GM12878 (cell line): Measurements from ENCODE around the gene CIB2. TPM values are rescaled to one million over a fixed set of nuclear protein-coding genes. Genes with fewer than 3 reads are reported as not detected.

Source experiments
- ATAC-seq: fragments of 200-7000 bp; cut with Tn5 transposase; 3 replicates; pipeline ENCODE4 v1.9.1; 2020; ENCODE audit warnings: mild to moderate bottlenecking, moderate library complexity
- BruUV-seq: library from RNA; stranded (reverse); fragments of 400-500 nt; replicated peaks from 2 replicates; lab custom pipeline; 2021; lab: Mats Ljungman, UMichigan
- CTCF ChIA-PET: fragments of 300-600 bp; sonication (Branson Sonifier 250); formaldehyde crosslinking; extraction: SDS; loops from one replicate; lab custom pipeline; 2021; ENCODE audit warnings: inconsistent platforms; lab: Yijun Ruan, JAX
- POLR2A ChIA-PET: fragments of 350-600 bp; formaldehyde crosslinking; extraction: SDS; loops from one replicate; lab custom pipeline; 2021; ENCODE audit warnings: inconsistent platforms; lab: Charles Lee
- RAD21 ChIA-PET: fragments of 300-600 bp; sonication (Branson Sonifier 250); formaldehyde crosslinking; loops from one replicate; lab custom pipeline; 2023; ENCODE audit warnings: antibody characterized with exemption; ENCODE audit not compliant: unreplicated experiment; lab: Charles Lee
- SMC1A ChIA-PET: fragments of 300-600 bp; sonication (Branson Sonifier 250); formaldehyde crosslinking; loops from one replicate; lab custom pipeline; 2023; ENCODE audit not compliant: unreplicated experiment, uncharacterized antibody; lab: Charles Lee
- DNase-seq: peaks from one replicate; pipeline ENCODE4 v3.0.0-alpha.2; 2011; ENCODE audit warnings: low read depth, low spot score
- FAIRE-seq: peaks from 3 replicates; lab custom pipeline; 2011; peaks lifted over from hg19 to GRCh38; lab: Jason Lieb, UNC
- H2AFZ ChIP-seq: 2 replicates; pipeline ENCODE4 v1.6.0; 2011; ENCODE audit warnings: low read depth, low read length, control low read depth; ENCODE audit not compliant: control insufficient read depth
- H3K27ac ChIP-seq: 2 replicates; pipeline ENCODE4 v1.5.1; 2011; ENCODE audit warnings: control low read depth; ENCODE audit not compliant: control insufficient read depth, insufficient read depth
- H3K27me3 ChIP-seq, 2 experiments: replicated peaks in 1 of 2; 2 replicates each; pipeline versions ENCODE4 v1.6.0 to v1.6.1; 2011; ENCODE audit warnings: low read length in 1 of 2; ENCODE audit not compliant: control insufficient read depth in 2 of 2, insufficient read depth in 2 of 2
- H3K36me3 ChIP-seq, 2 experiments: 2 replicates each; pipeline ENCODE4 v1.5.1; 2011; ENCODE audit warnings: low read length in 1 of 2; ENCODE audit not compliant: control insufficient read depth in 2 of 2, insufficient read depth in 2 of 2
- H3K4me1 ChIP-seq: 2 replicates; pipeline ENCODE4 v1.6.1; 2011; ENCODE audit warnings: mild to moderate bottlenecking, low read length, moderate library complexity, mixed read lengths; ENCODE audit not compliant: control insufficient read depth, insufficient read depth
- H3K4me2 ChIP-seq: 2 replicates; pipeline ENCODE4 v1.6.0; 2011; ENCODE audit warnings: control low read depth; ENCODE audit not compliant: control insufficient read depth, insufficient read depth
- H3K4me3 ChIP-seq: fragments of 200-600 bp; sonication (generic); 2 replicates; pipeline ENCODE4 v1.5.1; 2016
- H3K79me2 ChIP-seq: 2 replicates; pipeline ENCODE4 v1.6.0; 2011; ENCODE audit warnings: low read length; ENCODE audit not compliant: control insufficient read depth, insufficient read depth
- H3K9ac ChIP-seq: 2 replicates; pipeline ENCODE4 v1.8.0; 2011; ENCODE audit warnings: low read length, control low read depth, mixed read lengths; ENCODE audit not compliant: control insufficient read depth, insufficient read depth
- H3K9me3 ChIP-seq: replicated peaks from 3 replicates; pipeline ENCODE4 v1.5.1; 2011; ENCODE audit warnings: mild to moderate bottlenecking, low read length; ENCODE audit not compliant: control insufficient read depth, insufficient read depth
- H4K20me1 ChIP-seq: 2 replicates; pipeline ENCODE4 v1.6.0; 2011; ENCODE audit not compliant: control insufficient read depth, insufficient read depth
- CBFB ChIP-seq: IDR thresholded peaks from 2 replicates; pipeline ENCODE4 v1.6.1; 2016; ENCODE audit warnings: antibody characterized with exemption, low read depth
- CHD4 ChIP-seq: fragments of 200-600 bp; sonication (generic); IDR thresholded peaks from 2 replicates; pipeline ENCODE4 v1.6.1; 2016; ENCODE audit warnings: mild to moderate bottlenecking
- CREM ChIP-seq: IDR thresholded peaks from 2 replicates; pipeline ENCODE4 v1.6.1; 2014; ENCODE audit warnings: antibody characterized with exemption, low read depth
- EZH2 ChIP-seq: IDR thresholded peaks from 2 replicates; pipeline ENCODE4 v1.6.1; 2012; ENCODE audit warnings: low read depth, mild to moderate bottlenecking, control low read depth, inconsistent platforms, low read length, borderline replicate concordance; ENCODE audit not compliant: control insufficient read depth
- JUND ChIP-seq: IDR thresholded peaks from 2 replicates; pipeline ENCODE4 v1.6.1; 2012; ENCODE audit warnings: low read depth, mild to moderate bottlenecking, low read length, improper control_type of control experiment, moderate library complexity
- NBN ChIP-seq: fragments of 450-650 bp; IDR thresholded peaks from 2 replicates; pipeline ENCODE4 v1.6.1; 2016
- NFYA ChIP-seq: IDR thresholded peaks from 2 replicates; pipeline ENCODE4 v1.6.1; 2011; ENCODE audit warnings: low read depth, mild to moderate bottlenecking, low read length, improper control_type of control experiment, borderline replicate concordance
- NR2C2 ChIP-seq: IDR thresholded peaks from 2 replicates; pipeline ENCODE4 v1.6.1; 2011; ENCODE audit warnings: borderline replicate concordance, low read depth; ENCODE audit not compliant: control insufficient read depth, insufficient read length
- RCOR1 ChIP-seq: conservative IDR thresholded peaks from 2 replicates; pipeline ENCODE4 v1.6.1; 2012; ENCODE audit warnings: low read depth, low read length, improper control_type of control experiment
- SRF ChIP-seq, 2 experiments: IDR thresholded peaks; 2 replicates each; pipeline ENCODE4 v1.6.1; 2011; ENCODE audit warnings: low read depth in 2 of 2, low read length in 2 of 2, mild to moderate bottlenecking in 1 of 2, moderate library complexity in 1 of 2
- TARDBP ChIP-seq: IDR thresholded peaks from 2 replicates; pipeline ENCODE4 v1.6.1; 2016; ENCODE audit warnings: borderline replicate concordance
- WGBS: methylation state at CpG from one replicate; pipeline ENCODE4 v1.1.6; 2016; ENCODE audit warnings: low lambda C conversion rate; ENCODE audit not compliant: insufficient replicate concordance, insufficient coverage; ENCODE audit errors: missing lambda C conversion rate; 5-methylcytosine and 5-hydroxymethylcytosine counted together
- in situ Hi-C: fragments of 300-500 bp; cut with MboI; formaldehyde crosslinking; loops from 9 replicates; pipeline ENCODE4 v1.14.3; 2018; ENCODE audit warnings: mixed read lengths
- intact Hi-C: fragments of 100-400 bp; cut with micrococcal nuclease; formaldehyde crosslinking; loops from one replicate; pipeline ENCODE4 v1.14.2; 2022; ENCODE audit not compliant: unreplicated experiment
- polyA plus RNA-seq, 11 experiments: library from polyadenylated mRNA; depleted of rRNA in 4 of 11; unstranded in 6 of 11; stranded (reverse) in 5 of 11; fragments of >200 nt; fragmentation: Nextera tagmentation in 4 of 11; fragmentation: Illumina TruSeq in 1 of 11; extraction: Ambion mirVana in 4 of 11; extraction: Trizol in 1 of 11; gene quantifications; 1 replicate in 1 of 11; 2 replicates in 10 of 11; pipeline versions ENCODE4 v1.2.1 to v1.2.3, GENCODE V29; 2011 to 2016; ENCODE audit warnings: inconsistent platforms in 2 of 11, missing spikeins in 2 of 11, low read depth in 1 of 11
- total RNA-seq, 4 experiments: library from RNA; depleted of rRNA in 3 of 4; stranded (reverse); fragments of >200 nt in 3 of 4; fragmentation: Illumina TruSeq in 1 of 4; extraction: Trizol in 1 of 4; gene quantifications; 2 replicates each; pipeline versions ENCODE4 v1.2.1 to v1.2.3, GENCODE V29; 2013 to 2021
- TF ChIP-seq, protein P1 (sequence below): fragments of 450-650 bp; formaldehyde crosslinking; IDR thresholded peaks from 2 replicates; pipeline ENCODE4 v1.5.0; 2022; ENCODE audit warnings: mild to moderate bottlenecking, missing genetic modification characterization

Gene CIB2
- total and polyA plus RNA-seq, 10 of the 15 experiments (the other 5 are each of a cell fraction or from before 2014, with no cell fraction given), result 0.56 to 12.1 (median 7.1) TPM

DNA sequence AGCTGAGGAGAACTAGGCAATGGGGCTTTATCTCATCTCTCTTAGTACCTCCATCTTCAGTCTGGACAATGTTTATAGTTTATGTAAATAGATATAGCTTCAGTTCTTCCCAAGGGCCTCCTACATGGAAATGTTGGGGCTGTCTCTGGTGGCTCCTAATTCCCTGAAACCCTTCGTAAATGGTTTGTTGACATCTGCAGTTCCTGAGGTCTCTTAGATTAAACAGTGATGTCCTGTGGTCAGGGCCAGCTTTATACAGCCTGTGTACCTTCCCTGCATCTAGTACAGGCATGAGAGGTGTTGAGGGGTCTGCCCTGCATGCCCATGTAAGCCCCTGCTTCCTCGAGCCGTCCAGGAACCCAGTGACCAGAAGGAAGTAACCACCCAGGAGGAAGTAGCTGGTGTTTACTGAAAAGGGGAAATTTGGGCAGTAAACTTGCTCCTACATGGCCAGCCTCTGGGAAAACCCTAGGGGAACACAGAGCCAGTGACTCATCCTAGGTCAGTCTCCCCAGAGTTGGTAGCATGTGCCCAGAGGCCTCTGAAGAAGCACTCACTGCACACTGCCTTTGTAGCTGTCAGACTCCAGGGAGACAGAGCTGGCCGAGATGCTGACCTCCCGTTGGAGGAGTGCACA lies 49.0 kb downstream of the CIB2 start (continued):
- TF ChIP-seq RCOR1 (no peak), JUND (no peak), NBN (no peak), SRF (IDR thresholded peaks at IDR 0.05; ENCODE audit: low read depth in 2 of 2, low read length in 2 of 2) (no peak), CBFB (no peak)

- H3K4me3 ChIP-seq, result no peak overlapping the region
- no peaks in the 10 kb centered on the region for H3K36me3 ChIP-seq
- TF ChIP-seq TARDBP (no peak), CHD4 (no peak), NFYA (no peak), NR2C2 (no peak), CREM (no peak), EZH2 (no peak)
- TF ChIP-seq, protein P1, sequence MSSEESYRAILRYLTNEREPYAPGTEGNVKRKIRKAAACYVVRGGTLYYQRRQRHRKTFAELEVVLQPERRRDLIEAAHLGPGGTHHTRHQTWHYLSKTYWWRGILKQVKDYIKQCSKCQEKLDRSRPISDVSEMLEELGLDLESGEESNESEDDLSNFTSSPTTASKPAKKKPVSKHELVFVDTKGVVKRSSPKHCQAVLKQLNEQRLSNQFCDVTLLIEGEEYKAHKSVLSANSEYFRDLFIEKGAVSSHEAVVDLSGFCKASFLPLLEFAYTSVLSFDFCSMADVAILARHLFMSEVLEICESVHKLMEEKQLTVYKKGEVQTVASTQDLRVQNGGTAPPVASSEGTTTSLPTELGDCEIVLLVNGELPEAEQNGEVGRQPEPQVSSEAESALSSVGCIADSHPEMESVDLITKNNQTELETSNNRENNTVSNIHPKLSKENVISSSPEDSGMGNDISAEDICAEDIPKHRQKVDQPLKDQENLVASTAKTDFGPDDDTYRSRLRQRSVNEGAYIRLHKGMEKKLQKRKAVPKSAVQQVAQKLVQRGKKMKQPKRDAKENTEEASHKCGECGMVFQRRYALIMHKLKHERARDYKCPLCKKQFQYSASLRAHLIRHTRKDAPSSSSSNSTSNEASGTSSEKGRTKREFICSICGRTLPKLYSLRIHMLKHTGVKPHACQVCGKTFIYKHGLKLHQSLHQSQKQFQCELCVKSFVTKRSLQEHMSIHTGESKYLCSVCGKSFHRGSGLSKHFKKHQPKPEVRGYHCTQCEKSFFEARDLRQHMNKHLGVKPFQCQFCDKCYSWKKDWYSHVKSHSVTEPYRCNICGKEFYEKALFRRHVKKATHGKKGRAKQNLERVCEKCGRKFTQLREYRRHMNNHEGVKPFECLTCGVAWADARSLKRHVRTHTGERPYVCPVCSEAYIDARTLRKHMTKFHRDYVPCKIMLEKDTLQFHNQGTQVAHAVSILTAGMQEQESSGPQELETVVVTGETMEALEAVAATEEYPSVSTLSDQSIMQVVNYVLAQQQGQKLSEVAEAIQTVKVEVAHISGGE (CRISPR knock-in tag), result no peak
- no peaks in the 10 kb centered on the region for H3K9me3 ChIP-seq
- WGBS, result 84% methylated on average over 8 of the region's 8 CpGs
- H4K20me1 ChIP-seq, result no peaks in the 10 kb centered on the region
- ATAC-seq (no peak), DNase-seq (no peak), FAIRE-seq (no peak)
- no peak overlapping the region for H3K27ac ChIP-seq
- ChIA-PET CTCF (interaction anchor here (1.1 to 13.4 kb wide), 2 partner anchors 10 to 27 kb away, joined by 4 to 191 read pairs; no protein-coding TSS in a partner anchor), SMC1A (interaction anchor here (0.6 to 1.7 kb wide), 3 partner anchors 10 to 86 kb away, joined by 3 to 5 read pairs (median 3); no protein-coding TSS in a partner anchor), POLR2A (interaction anchor here (1.5 kb wide), 1 partner anchor 14 kb away, joined by 4 read pairs; no protein-coding TSS in a partner anchor), RAD21 (interaction anchor here (1.4 kb wide), 1 partner anchor 11 kb away, joined by 3 read pairs; no protein-coding TSS in a partner anchor)
- H3K27me3 ChIP-seq, result no peaks in the 10 kb centered on the region
- H3K79me2 ChIP-seq, result peaks cover 20% of the 10 kb centered on the region
- H3K4me1 ChIP-seq, result peaks cover 16% of the 10 kb centered on the region
- H3K9ac ChIP-seq, result no peak overlapping the region
- no TSS peak for BruUV-seq
- no peak overlapping the region for H2AFZ ChIP-seq
- intact Hi-C loops (no loop called here), in situ Hi-C loops (no loop called here)
- H3K4me2 ChIP-seq, result no peak overlapping the region
These were observed 51.2 kb downstream of the CIB2 start for GRCh38 chr15:78080088-78080460.
